ENCODE measurements around the gene CENPQ. TPM values are rescaled to one million over a fixed set of nuclear protein-coding genes. Genes with fewer than 3 reads are reported as not detected.
"Not testable (repeated sequence)": the region's sequence is repeated elsewhere in the genome, so short reads cannot be mapped to it uniquely, and the experiment has no call there.

Gene CENPQ
- total RNA-seq, 2 experiments from 2014 or later: 22.5 to 23.9 TPM

DNA sequence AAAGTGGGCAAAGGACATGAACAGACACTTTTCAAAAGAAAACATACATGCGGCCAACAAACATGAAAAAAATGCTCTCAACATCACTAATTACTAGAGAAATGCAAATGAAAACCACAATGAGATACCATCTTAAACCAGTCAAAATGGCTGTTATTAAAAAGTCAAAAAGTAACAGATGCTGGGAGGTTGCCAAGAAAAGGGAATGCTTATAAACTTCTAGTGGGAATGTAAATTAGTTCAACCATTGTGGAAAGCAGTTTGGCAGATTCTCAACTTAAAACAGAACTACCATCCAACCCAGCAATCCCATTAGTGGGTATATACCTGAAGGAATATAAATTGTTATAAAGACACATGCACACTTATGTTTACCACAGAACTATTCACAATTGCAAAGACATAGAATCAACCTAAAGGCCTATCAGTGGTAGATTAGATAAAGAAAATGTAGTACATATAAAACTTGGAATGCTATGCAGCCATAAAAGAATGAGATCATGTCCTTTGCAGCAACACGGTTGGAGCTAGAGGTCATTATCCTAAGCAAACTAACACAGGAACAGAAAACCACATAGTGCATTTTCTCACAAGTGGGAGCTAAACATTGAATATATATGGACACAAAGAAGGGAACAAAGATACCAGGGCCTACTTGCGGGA lies 16.3 kb downstream of the CENPQ start:
- H3K4me1 Mint-ChIP-seq: no peaks in the 10 kb centered on the region
- no peaks in the 10 kb centered on the region for H3K9me3 Mint-ChIP-seq
- no peaks in the 10 kb centered on the region for H3K27me3 Mint-ChIP-seq
- DNase-seq: no peak
- H3K4me3 Mint-ChIP-seq: no peak overlapping the region
- H3K36me3 Mint-ChIP-seq: peaks cover 37% of the 10 kb centered on the region
- H3K27ac Mint-ChIP-seq: no peak overlapping the region

- DNase-seq, H3K9me3 Mint-ChIP-seq, H3K4me3 Mint-ChIP-seq, H3K4me1 Mint-ChIP-seq, H3K27ac Mint-ChIP-seq, H3K27me3 Mint-ChIP-seq: not testable (repeated sequence)
- H3K36me3 Mint-ChIP-seq: peaks cover 25% of the 10 kb centered on the region
These were observed 18.7 kb downstream of the CENPQ start for GRCh38 chr6:49481846-49482245.

- H3K27me3 Mint-ChIP-seq, H3K9me3 Mint-ChIP-seq, DNase-seq, H3K4me3 Mint-ChIP-seq, H3K4me1 Mint-ChIP-seq, H3K27ac Mint-ChIP-seq: not testable (repeated sequence)
- peaks cover 27% of the 10 kb centered on the region for H3K36me3 Mint-ChIP-seq
These were observed 20.2 kb downstream of the CENPQ start for GRCh38 chr6:49483380-49483779.

- Mint-ChIP-seq H3K4me1 (no peaks in the 10 kb centered on the region), H3K9me3 (no peaks in the 10 kb centered on the region), H3K36me3 (peaks cover 23% of the 10 kb centered on the region), H3K27me3 (no peaks in the 10 kb centered on the region), H3K27ac (no peak overlapping the region), H3K4me3 (no peak overlapping the region)
- DNase-seq: no peak
These were observed 27.5 kb downstream of the CENPQ start for GRCh38 chr6:49490633-49491032.

- H3K27me3 Mint-ChIP-seq: no peaks in the 10 kb centered on the region
- H3K36me3 Mint-ChIP-seq: no peaks in the 10 kb centered on the region
- no peaks in the 10 kb centered on the region for H3K4me1 Mint-ChIP-seq
- no peak overlapping the region for H3K4me3 Mint-ChIP-seq
- H3K27ac Mint-ChIP-seq: no peak overlapping the region
- DNase-seq: no peak
- H3K9me3 Mint-ChIP-seq: no peaks in the 10 kb centered on the region
These were observed 34.1 kb downstream of the CENPQ start for GRCh38 chr6:49497304-49497703.

- H3K27ac Mint-ChIP-seq: no peak overlapping the region
- H3K36me3 Mint-ChIP-seq: no peaks in the 10 kb centered on the region
- no peaks in the 10 kb centered on the region for H3K9me3 Mint-ChIP-seq
- no peak overlapping the region for H3K4me3 Mint-ChIP-seq
- no peaks in the 10 kb centered on the region for H3K27me3 Mint-ChIP-seq
- no peaks in the 10 kb centered on the region for H3K4me1 Mint-ChIP-seq
- no peak for DNase-seq
These were observed 36.0 kb downstream of the CENPQ start for GRCh38 chr6:49499126-49499525.

GRCh38 chr6:49499623-49500022 lies 36.5 kb downstream of the CENPQ start, which contains the start of gene GLYATL3:
GLYATL3 (plus strand) TSS chr6:49499923; CDS start chr6:49511991, 12,068 bp downstream.
- H3K4me1 Mint-ChIP-seq: no peaks in the 10 kb centered on the region
- no peak within 1 kb of the TSS for H3K4me3 Mint-ChIP-seq
- no peaks in the 10 kb centered on the region for H3K36me3 Mint-ChIP-seq
- no peaks in the 10 kb centered on the region for H3K9me3 Mint-ChIP-seq
- H3K27me3 Mint-ChIP-seq: no peaks in the 10 kb centered on the region
- no peak within 1 kb of the TSS for H3K27ac Mint-ChIP-seq
- DNase-seq: no peak

GRCh38 chr6:49504666-49505065 lies 41.5 kb downstream of the CENPQ start:
- Mint-ChIP-seq H3K4me1 (no peaks in the 10 kb centered on the region), H3K9me3 (no peaks in the 10 kb centered on the region), H3K4me3 (no peak overlapping the region), H3K27me3 (peaks cover 13% of the 10 kb centered on the region), H3K36me3 (no peaks in the 10 kb centered on the region), H3K27ac (no peak overlapping the region)
- no peak for DNase-seq

GRCh38 chr6:49506569-49507111 lies 43.5 kb downstream of the CENPQ start:
- DNase-seq: no peak
- no peak overlapping the region for H3K27ac Mint-ChIP-seq
- peaks cover 21% of the 10 kb centered on the region for H3K27me3 Mint-ChIP-seq
- no peaks in the 10 kb centered on the region for H3K4me1 Mint-ChIP-seq
- no peaks in the 10 kb centered on the region for H3K9me3 Mint-ChIP-seq
- H3K36me3 Mint-ChIP-seq: no peaks in the 10 kb centered on the region
- no peak overlapping the region for H3K4me3 Mint-ChIP-seq

DNA sequence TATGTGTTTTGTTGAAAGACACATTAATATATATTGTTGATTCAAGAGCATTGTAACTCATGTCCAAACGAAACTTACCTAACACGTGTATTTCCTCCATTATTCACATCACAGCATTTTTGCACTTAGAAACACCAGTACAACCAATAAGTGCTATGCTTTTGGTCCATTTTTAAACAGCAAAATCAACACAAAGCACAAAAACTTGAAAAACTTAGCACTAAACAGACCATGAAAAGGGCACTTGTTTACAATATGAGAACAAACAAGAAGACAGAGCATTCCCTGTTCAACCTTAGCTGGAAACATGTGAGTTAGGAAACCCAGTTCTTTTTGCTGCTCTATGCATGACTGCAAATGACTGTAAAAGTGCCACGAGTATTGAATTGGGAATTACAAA lies 46.2 kb downstream of the CENPQ start:
- no peak overlapping the region for H3K4me3 Mint-ChIP-seq
- no peaks in the 10 kb centered on the region for H3K36me3 Mint-ChIP-seq
- no peaks in the 10 kb centered on the region for H3K4me1 Mint-ChIP-seq
- peaks cover 30% of the 10 kb centered on the region for H3K27me3 Mint-ChIP-seq
- H3K27ac Mint-ChIP-seq: no peak overlapping the region
- no peaks in the 10 kb centered on the region for H3K9me3 Mint-ChIP-seq
- DNase-seq: no peak

DNA sequence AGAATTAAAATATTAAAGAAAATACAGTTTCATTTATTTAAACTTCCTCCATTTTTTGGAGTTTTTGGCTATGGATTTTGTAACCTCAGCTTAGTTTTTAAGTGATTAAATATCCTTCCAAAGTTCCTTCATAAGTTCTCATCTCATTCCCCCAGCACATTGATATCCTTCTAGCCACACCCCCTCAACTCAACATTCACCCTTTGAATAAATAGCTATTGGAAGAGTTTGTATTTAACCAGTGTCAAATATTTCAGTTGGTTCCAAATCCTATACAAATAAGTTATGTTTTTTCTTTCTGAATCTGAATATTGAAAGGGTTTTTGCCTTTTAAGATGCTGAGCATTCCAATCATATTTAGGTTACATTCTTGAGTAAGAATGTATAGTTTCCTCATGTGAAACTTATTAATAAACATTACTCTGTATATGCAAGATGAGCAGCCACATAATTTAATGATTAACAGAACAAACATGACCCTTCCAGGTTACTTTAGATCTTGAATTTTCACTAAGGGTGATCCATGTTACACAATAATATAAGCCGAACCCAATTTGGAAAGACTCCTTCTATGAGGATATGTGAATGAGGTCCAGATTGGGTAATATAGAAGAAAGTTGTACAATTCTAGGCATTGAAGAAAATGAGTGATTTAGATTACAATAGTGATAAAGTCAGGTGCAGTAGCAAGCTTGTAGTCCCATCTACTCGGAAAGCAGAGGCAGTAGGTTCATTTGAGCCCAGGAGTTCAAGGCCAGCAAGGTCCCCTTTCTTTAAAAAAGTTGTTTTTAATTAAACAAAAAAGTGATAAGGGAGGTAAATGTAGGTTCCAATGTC lies 50.2 kb downstream of the CENPQ start:
- no peak overlapping the region for H3K4me3 Mint-ChIP-seq
- H3K27me3 Mint-ChIP-seq: peaks cover 20% of the 10 kb centered on the region
- H3K9me3 Mint-ChIP-seq: no peaks in the 10 kb centered on the region
- no peak overlapping the region for H3K27ac Mint-ChIP-seq
- H3K4me1 Mint-ChIP-seq: no peaks in the 10 kb centered on the region
- H3K36me3 Mint-ChIP-seq: no peaks in the 10 kb centered on the region
- no peak for DNase-seq

DNA sequence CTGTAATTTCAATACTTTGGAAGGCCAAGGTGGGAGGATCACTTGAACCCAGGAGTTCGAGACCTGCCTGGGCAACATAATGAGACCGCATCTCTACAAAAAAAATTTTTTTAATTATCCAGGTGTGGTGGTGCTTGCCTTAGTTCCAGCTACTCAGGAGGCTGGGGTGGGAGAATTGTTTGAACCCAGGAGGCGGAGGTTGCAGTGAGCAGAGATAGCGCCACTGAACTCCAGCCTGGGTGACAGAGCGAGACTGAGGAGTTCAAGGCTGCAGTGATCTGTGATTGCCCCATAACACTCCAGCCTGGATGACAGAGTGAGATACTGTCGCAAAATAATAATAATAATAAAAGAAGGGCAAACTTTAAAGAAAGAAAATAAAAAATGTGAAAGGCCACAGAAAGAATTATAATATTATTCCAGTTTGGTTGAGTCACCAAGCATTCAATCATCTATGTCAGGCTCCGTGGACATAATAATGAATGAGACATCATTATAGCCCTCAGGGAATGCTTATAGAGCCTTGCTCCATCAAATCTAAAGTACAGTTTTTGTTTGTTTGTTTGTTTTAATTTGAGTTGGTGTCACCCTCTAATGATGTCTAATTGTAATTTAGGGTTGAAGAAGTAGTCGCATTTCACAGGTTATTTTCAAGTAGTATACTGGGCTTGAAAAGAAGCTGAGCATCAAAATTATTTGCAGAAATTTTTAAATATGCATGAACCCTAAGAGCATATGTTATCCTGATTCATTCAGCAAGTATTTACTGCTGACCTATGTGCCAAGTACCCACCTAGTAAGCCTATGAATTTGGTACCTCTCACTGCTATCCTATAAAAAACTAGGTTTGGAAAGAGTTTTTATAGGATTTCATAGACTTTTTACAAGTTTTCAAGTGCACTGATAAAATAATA lies 51.7 kb downstream of the CENPQ start:
- DNase-seq: no peak
- Mint-ChIP-seq H3K27ac (no peak overlapping the region), H3K36me3 (no peaks in the 10 kb centered on the region), H3K27me3 (peaks cover 21% of the 10 kb centered on the region), H3K4me1 (no peaks in the 10 kb centered on the region), H3K9me3 (no peaks in the 10 kb centered on the region), H3K4me3 (no peak overlapping the region)

- peaks cover 18% of the 10 kb centered on the region for H3K27me3 Mint-ChIP-seq
- H3K4me1 Mint-ChIP-seq: no peaks in the 10 kb centered on the region
- H3K4me3 Mint-ChIP-seq: no peak overlapping the region
- H3K27ac Mint-ChIP-seq: no peak overlapping the region
- no peaks in the 10 kb centered on the region for H3K36me3 Mint-ChIP-seq
- no peak for DNase-seq
- H3K9me3 Mint-ChIP-seq: no peaks in the 10 kb centered on the region
These were observed 52.4 kb downstream of the CENPQ start for GRCh38 chr6:49515485-49516146.

DNA sequence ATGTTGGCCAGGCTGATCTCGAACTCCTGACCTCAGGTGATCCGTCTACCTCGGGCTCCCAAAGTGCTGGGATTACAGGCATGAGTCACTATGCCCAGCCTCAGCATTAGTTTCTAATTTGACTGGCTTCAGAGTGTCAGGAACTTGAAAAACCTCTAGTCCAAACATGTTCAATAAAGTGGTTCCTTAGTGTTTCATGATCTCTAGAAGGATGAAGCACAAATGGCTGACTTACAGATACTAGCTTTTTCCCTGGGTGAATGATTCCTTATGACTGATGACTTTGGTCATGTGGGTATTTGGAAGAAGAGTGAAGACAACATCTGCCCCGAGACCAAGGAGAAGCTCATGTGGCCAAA lies 53.0 kb downstream of the CENPQ start:
- Mint-ChIP-seq H3K27me3 (peaks cover 18% of the 10 kb centered on the region), H3K4me1 (no peaks in the 10 kb centered on the region), H3K9me3 (no peaks in the 10 kb centered on the region), H3K4me3 (no peak overlapping the region), H3K27ac (no peak overlapping the region), H3K36me3 (no peaks in the 10 kb centered on the region)
- no peak for DNase-seq
